ENCODE data around the gene TMC4. TPM values are rescaled to one million over a fixed set of nuclear protein-coding genes. Genes with fewer than 3 reads are reported as not detected.

TMC4 gene
- total RNA-seq, 2 donors from 2014 or later = 57.3 to 126 TPM

GRCh38 chr19:54127688-54128440, 45.1 kb downstream of the TMC4 start:
- no peak for DNase-seq

GRCh38 chr19:54125713-54126112, 47.2 kb downstream of the TMC4 start:
- WGBS, 2 donors = 80 to 82% methylated on average over 1 to 8 of the region's 9 CpGs
- Histone ChIP-seq H3K36me3 (replicated peaks in 1 of 2; ENCODE audit: insufficient read depth in 1 of 2, low read depth in 2 of 2) (peaks cover 10 to 53% of the 10 kb centered on the region in 2 donors), H3K9me3 (no peaks in the 10 kb centered on the region), H3K27ac (no peak overlapping the region), H3K4me1 (no peaks in the 10 kb centered on the region), H3K27me3 (no peaks in the 10 kb centered on the region), H3K4me3 (no peak overlapping the region)
- intact Hi-C loops (cut with DNase I) = no loop called here
- ATAC-seq (no peak), DNase-seq (no peak)
- TF ChIP-seq CTCF (IDR thresholded peaks at IDR 0.05) (no peak), POLR2A (IDR thresholded peaks at IDR 0.05) (no peak)

More at GRCh38 chr19:54127688-54128440, 45.1 kb downstream of the TMC4 start:
- TF ChIP-seq CTCF (IDR thresholded peaks at IDR 0.05) = no peak
- no peak for TF ChIP-seq POLR2A (IDR thresholded peaks at IDR 0.05)
- Histone ChIP-seq H3K9me3 (no peaks in the 10 kb centered on the region), H3K4me1 (no peaks in the 10 kb centered on the region), H3K4me3 (no peak overlapping the region), H3K27ac (no peak overlapping the region), H3K36me3 (replicated peaks in 1 of 2; ENCODE audit: insufficient read depth in 1 of 2, low read depth in 2 of 2) (peaks cover 10 to 45% of the 10 kb centered on the region in 2 donors), H3K27me3 (no peaks in the 10 kb centered on the region)
- ATAC-seq = no peak
- WGBS, 2 donors = 91 to 94% methylated on average over 32 to 34 of the region's 44 CpGs
- intact Hi-C loops (cut with DNase I) = no loop called here

GRCh38 chr19:54124393-54124792, 48.6 kb downstream of the TMC4 start:
- 91 to 93% methylated on average over 11 to 14 of the region's 19 CpGs for WGBS, 2 donors
- ATAC-seq (no peak), DNase-seq (no peak)
- Histone ChIP-seq H3K27me3 (no peaks in the 10 kb centered on the region), H3K4me1 (no peaks in the 10 kb centered on the region), H3K9me3 (no peaks in the 10 kb centered on the region), H3K4me3 (no peak overlapping the region), H3K36me3 (replicated peaks in 1 of 2; ENCODE audit: insufficient read depth in 1 of 2, low read depth in 2 of 2) (peaks cover 6 to 55% of the 10 kb centered on the region in 2 donors), H3K27ac (no peak overlapping the region)
- intact Hi-C loops (cut with DNase I) = no loop called here
- TF ChIP-seq POLR2A (IDR thresholded peaks at IDR 0.05) (no peak), CTCF (IDR thresholded peaks at IDR 0.05) (no peak)

GRCh38 chr19:54123682-54124081, 49.3 kb downstream of the TMC4 start:
- ATAC-seq (no peak), DNase-seq (no peak)
- intact Hi-C loops (cut with DNase I) = no loop called here
- Histone ChIP-seq H3K4me3 (no peak overlapping the region), H3K27me3 (no peaks in the 10 kb centered on the region), H3K9me3 (no peaks in the 10 kb centered on the region), H3K36me3 (replicated peaks in 1 of 2; ENCODE audit: insufficient read depth in 1 of 2, low read depth in 2 of 2) (peaks cover 5 to 53% of the 10 kb centered on the region in 2 donors), H3K4me1 (no peaks in the 10 kb centered on the region), H3K27ac (no peak overlapping the region)
- WGBS, 2 donors = 91 to 94% methylated on average over 4 to 17 of the region's 17 CpGs
- TF ChIP-seq POLR2A (IDR thresholded peaks at IDR 0.05) (no peak), CTCF (IDR thresholded peaks at IDR 0.05) (no peak)

- TF ChIP-seq CTCF (IDR thresholded peaks at IDR 0.05) (no peak), POLR2A (IDR thresholded peaks at IDR 0.05) (no peak)
- Histone ChIP-seq H3K27ac (no peak overlapping the region), H3K36me3 (replicated peaks in 1 of 2; ENCODE audit: insufficient read depth in 1 of 2, low read depth in 2 of 2) (peaks cover 5 to 38% of the 10 kb centered on the region in 2 donors), H3K4me3 (no peak overlapping the region), H3K9me3 (no peaks in the 10 kb centered on the region), H3K27me3 (no peaks in the 10 kb centered on the region), H3K4me1 (peaks cover 11% of the 10 kb centered on the region)
- DNase-seq (no peak), ATAC-seq (no peak)
- intact Hi-C loops (cut with DNase I) = no loop called here
- 89 to 96% methylated on average over 10 of the region's 10 CpGs for WGBS, 2 donors
Observed at GRCh38 chr19:54121259-54121658, 51.7 kb downstream of the TMC4 start.

Data from body of pancreas (tissue), 4 donors.